Measurements from ENCODE around the gene SLC37A4.
"Not testable (repeated sequence)": the region's sequence is repeated elsewhere in the genome, so short reads cannot be mapped to it uniquely, and the experiment has no call there.

SLC37A4 gene

DNA sequence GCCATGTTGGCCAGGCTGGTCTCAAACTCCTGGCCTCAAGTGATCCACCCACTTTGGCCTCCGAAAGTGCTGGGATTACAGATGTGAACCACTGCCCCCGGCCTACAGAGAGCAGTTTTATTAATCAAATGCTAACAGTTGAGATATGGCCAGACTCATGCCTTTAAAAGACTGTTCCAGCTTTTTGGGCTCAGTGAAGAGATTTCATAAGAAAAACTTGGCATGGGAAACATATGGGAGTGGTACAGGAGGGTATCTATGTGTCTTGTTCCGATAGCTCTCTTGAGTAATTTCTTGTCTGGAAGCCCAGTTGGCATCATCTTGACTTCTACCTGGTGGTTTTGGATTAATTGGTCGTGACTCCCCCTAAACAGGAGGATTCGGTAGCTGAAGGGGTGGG, 8.2 kb upstream of the SLC37A4 start:
- Histone ChIP-seq H3K27me3 (ENCODE audit: control insufficient read depth, insufficient read depth, low read length) (no peaks in the 10 kb centered on the region), H3K4me1 (ENCODE audit: control insufficient read depth, insufficient read depth, low read length) (peaks cover 2% of the 10 kb centered on the region), H3K9me3 (ENCODE audit: control insufficient read depth, insufficient read depth, low read length) (no peaks in the 10 kb centered on the region), H3K4me3 (ENCODE audit: low read depth, low read length) (no peak overlapping the region), H3K36me3 (ENCODE audit: control insufficient read depth, insufficient read depth, low read length) (no peaks in the 10 kb centered on the region), H3K9ac (ENCODE audit: low read depth, low read length) (no peak overlapping the region)

DNA sequence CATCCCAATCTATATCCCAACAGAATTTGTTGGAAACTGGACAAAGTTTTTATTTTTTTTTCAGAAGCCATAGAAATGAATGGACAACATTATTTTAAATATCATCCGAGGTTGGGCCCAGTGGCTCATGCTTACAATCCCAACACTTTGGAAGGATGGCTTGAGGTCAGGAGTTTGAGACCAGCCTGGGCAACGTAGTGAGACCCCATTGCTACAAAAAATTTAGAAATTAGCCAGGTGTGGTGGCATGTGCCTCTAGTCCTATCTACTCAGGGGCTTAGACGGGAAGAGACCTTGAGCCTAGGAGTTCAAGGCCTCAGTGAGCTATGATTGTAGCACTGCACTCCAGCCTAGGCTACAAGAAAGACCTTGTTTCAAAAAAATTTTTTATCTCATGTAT, 4.1 kb upstream of the SLC37A4 start:
- Histone ChIP-seq H3K27me3 (ENCODE audit: control insufficient read depth, insufficient read depth, low read length) (no peaks in the 10 kb centered on the region), H3K4me1 (ENCODE audit: control insufficient read depth, insufficient read depth, low read length) (peaks cover 2% of the 10 kb centered on the region), H3K36me3 (ENCODE audit: control insufficient read depth, insufficient read depth, low read length) (no peaks in the 10 kb centered on the region), H3K9me3 (ENCODE audit: control insufficient read depth, insufficient read depth, low read length) (no peaks in the 10 kb centered on the region), H3K4me3 (ENCODE audit: low read depth, low read length) (no peak overlapping the region), H3K9ac (ENCODE audit: low read depth, low read length) (no peak overlapping the region)

DNA sequence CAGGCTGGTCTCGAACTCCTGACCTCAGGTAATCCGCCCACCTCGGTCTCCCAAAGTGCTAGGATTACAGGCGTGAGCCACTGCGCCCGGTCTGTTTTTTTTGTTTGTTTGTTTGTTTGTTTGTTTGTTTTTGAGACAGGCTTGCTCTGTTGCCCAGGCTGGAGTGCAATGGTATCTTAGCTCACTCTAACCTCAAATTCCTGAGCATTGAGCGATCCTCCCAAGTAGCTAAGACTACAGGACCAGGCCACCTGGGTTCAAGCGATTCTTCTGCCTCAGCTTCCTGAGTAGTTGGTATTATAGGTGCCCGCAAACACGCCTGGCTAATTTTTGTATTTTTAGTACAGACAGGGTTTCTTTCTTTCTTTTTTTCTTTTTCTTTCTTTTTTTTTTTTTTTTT, 2.7 kb upstream of the SLC37A4 start:
- peaks cover 12% of the 10 kb centered on the region for H3K4me1 ChIP-seq (ENCODE audit: control insufficient read depth, insufficient read depth, low read length)
- H3K4me3 ChIP-seq (ENCODE audit: low read depth, low read length); H3K9me3 ChIP-seq (ENCODE audit: control insufficient read depth, insufficient read depth, low read length); H3K27me3 ChIP-seq (ENCODE audit: control insufficient read depth, insufficient read depth, low read length); H3K36me3 ChIP-seq (ENCODE audit: control insufficient read depth, insufficient read depth, low read length); H3K9ac ChIP-seq (ENCODE audit: low read depth, low read length): not testable (repeated sequence)

DNA sequence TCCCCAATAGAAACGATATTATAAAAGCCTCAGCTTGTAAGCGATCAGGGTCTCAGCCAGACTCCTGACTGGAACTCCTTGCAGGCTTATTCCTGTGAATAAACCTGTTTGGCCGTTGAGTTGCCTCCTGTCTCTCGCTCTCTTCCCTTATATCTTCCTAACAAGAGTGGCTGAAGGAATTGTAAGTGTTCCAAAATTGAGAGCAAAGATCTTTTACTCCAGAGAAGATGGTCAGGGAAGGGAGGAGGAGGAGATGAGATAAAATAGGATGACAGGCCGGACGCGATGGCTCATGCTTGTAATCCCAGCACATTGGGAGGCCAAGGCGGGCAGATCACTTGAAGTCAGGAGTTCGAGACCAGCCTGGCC, 1.2 kb upstream of the SLC37A4 start:
- H3K4me3 ChIP-seq (ENCODE audit: low read depth, low read length), result no peak overlapping the region
- no peaks in the 10 kb centered on the region for H3K27me3 ChIP-seq (ENCODE audit: control insufficient read depth, insufficient read depth, low read length)
- peaks cover 12% of the 10 kb centered on the region for H3K4me1 ChIP-seq (ENCODE audit: control insufficient read depth, insufficient read depth, low read length)
- H3K9me3 ChIP-seq (ENCODE audit: control insufficient read depth, insufficient read depth, low read length), result no peaks in the 10 kb centered on the region
- no peak overlapping the region for H3K9ac ChIP-seq (ENCODE audit: low read depth, low read length)
- peaks cover 19% of the 10 kb centered on the region for H3K36me3 ChIP-seq (ENCODE audit: control insufficient read depth, insufficient read depth, low read length)

DNA sequence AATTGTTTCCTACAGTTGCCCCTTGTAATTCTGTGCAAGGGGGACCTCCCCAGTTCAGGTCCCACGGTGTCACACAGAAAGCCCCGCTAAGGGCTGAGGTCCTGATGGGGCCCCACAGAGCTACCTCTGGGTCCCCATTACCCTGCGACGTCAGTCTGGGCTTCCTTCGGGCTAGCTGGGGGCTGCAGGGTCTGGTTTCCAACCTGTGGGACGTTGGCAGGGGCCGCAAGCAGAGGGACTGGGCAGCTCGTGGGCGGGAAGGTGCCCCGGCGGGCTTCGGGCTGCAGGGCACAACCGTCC, 698 bp downstream of the SLC37A4 start:
- Histone ChIP-seq H3K9ac (ENCODE audit: low read depth, low read length) (peak overlapping the region; percentile 84), H3K4me1 (ENCODE audit: control insufficient read depth, insufficient read depth, low read length) (peaks cover 12% of the 10 kb centered on the region), H3K4me3 (ENCODE audit: low read depth, low read length) (peak overlapping the region; percentile 94), H3K27me3 (ENCODE audit: control insufficient read depth, insufficient read depth, low read length) (no peaks in the 10 kb centered on the region), H3K36me3 (ENCODE audit: control insufficient read depth, insufficient read depth, low read length) (peaks cover 32% of the 10 kb centered on the region), H3K9me3 (ENCODE audit: control insufficient read depth, insufficient read depth, low read length) (no peaks in the 10 kb centered on the region)

- H3K9ac ChIP-seq (ENCODE audit: low read depth, low read length), result peak overlapping the region; percentile 84
- H3K36me3 ChIP-seq (ENCODE audit: control insufficient read depth, insufficient read depth, low read length), result peaks cover 37% of the 10 kb centered on the region
- no peaks in the 10 kb centered on the region for H3K27me3 ChIP-seq (ENCODE audit: control insufficient read depth, insufficient read depth, low read length)
- peak overlapping the region; percentile 94 for H3K4me3 ChIP-seq (ENCODE audit: low read depth, low read length)
- no peaks in the 10 kb centered on the region for H3K9me3 ChIP-seq (ENCODE audit: control insufficient read depth, insufficient read depth, low read length)
- H3K4me1 ChIP-seq (ENCODE audit: control insufficient read depth, insufficient read depth, low read length), result peaks cover 12% of the 10 kb centered on the region
Observed at GRCh38 chr11:119029340-119030028, 1.2 kb downstream of the SLC37A4 start.

GRCh38 chr11:119029069-119029339, 1.7 kb downstream of the SLC37A4 start:
- Histone ChIP-seq H3K27me3 (ENCODE audit: control insufficient read depth, insufficient read depth, low read length) (no peaks in the 10 kb centered on the region), H3K4me3 (ENCODE audit: low read depth, low read length) (peak overlapping the region; percentile 94), H3K4me1 (ENCODE audit: control insufficient read depth, insufficient read depth, low read length) (peaks cover 12% of the 10 kb centered on the region), H3K9ac (ENCODE audit: low read depth, low read length) (peak overlapping the region; percentile 84), H3K36me3 (ENCODE audit: control insufficient read depth, insufficient read depth, low read length) (peaks cover 39% of the 10 kb centered on the region), H3K9me3 (ENCODE audit: control insufficient read depth, insufficient read depth, low read length) (no peaks in the 10 kb centered on the region)

- no peaks in the 10 kb centered on the region for H3K27me3 ChIP-seq (ENCODE audit: control insufficient read depth, insufficient read depth, low read length)
- peak overlapping the region; percentile 84 for H3K9ac ChIP-seq (ENCODE audit: low read depth, low read length)
- no peaks in the 10 kb centered on the region for H3K9me3 ChIP-seq (ENCODE audit: control insufficient read depth, insufficient read depth, low read length)
- H3K36me3 ChIP-seq (ENCODE audit: control insufficient read depth, insufficient read depth, low read length), result peaks cover 41% of the 10 kb centered on the region
- peaks cover 12% of the 10 kb centered on the region for H3K4me1 ChIP-seq (ENCODE audit: control insufficient read depth, insufficient read depth, low read length)
- H3K4me3 ChIP-seq (ENCODE audit: low read depth, low read length), result peak overlapping the region; percentile 94
Observed at GRCh38 chr11:119028346-119029068, 2.2 kb downstream of the SLC37A4 start.

GRCh38 chr11:119027561-119028345, 2.9 kb downstream of the SLC37A4 start:
- Histone ChIP-seq H3K4me3 (ENCODE audit: low read depth, low read length) (no peak overlapping the region), H3K36me3 (ENCODE audit: control insufficient read depth, insufficient read depth, low read length) (peaks cover 48% of the 10 kb centered on the region), H3K9ac (ENCODE audit: low read depth, low read length) (no peak overlapping the region), H3K4me1 (ENCODE audit: control insufficient read depth, insufficient read depth, low read length) (peaks cover 12% of the 10 kb centered on the region), H3K9me3 (ENCODE audit: control insufficient read depth, insufficient read depth, low read length) (no peaks in the 10 kb centered on the region), H3K27me3 (ENCODE audit: control insufficient read depth, insufficient read depth, low read length) (no peaks in the 10 kb centered on the region)

DNA sequence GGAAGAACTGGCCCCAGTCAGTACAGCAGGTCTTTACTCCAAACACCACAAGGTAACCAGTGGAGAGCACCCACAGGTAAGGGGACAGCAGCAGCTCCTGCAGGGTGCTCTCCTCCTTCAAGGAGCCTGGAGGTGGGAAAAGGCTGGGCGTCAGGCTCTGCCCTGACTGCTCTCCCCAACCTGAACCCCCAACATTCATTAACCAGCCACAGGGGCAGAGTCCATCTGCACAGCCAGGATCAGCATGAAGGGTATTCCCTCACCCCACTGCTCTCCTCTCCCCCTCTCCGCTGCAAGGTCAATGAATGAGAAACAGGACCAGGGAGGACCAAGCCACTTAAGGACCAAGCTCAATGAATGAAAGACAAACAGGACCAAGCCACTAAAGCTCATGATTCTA, 3.7 kb downstream of the SLC37A4 start:
- no peak overlapping the region for H3K4me3 ChIP-seq (ENCODE audit: low read depth, low read length)
- no peak overlapping the region for H3K9ac ChIP-seq (ENCODE audit: low read depth, low read length)
- H3K4me1 ChIP-seq (ENCODE audit: control insufficient read depth, insufficient read depth, low read length), result peaks cover 12% of the 10 kb centered on the region
- no peaks in the 10 kb centered on the region for H3K9me3 ChIP-seq (ENCODE audit: control insufficient read depth, insufficient read depth, low read length)
- peaks cover 48% of the 10 kb centered on the region for H3K36me3 ChIP-seq (ENCODE audit: control insufficient read depth, insufficient read depth, low read length)
- no peaks in the 10 kb centered on the region for H3K27me3 ChIP-seq (ENCODE audit: control insufficient read depth, insufficient read depth, low read length)

DNA sequence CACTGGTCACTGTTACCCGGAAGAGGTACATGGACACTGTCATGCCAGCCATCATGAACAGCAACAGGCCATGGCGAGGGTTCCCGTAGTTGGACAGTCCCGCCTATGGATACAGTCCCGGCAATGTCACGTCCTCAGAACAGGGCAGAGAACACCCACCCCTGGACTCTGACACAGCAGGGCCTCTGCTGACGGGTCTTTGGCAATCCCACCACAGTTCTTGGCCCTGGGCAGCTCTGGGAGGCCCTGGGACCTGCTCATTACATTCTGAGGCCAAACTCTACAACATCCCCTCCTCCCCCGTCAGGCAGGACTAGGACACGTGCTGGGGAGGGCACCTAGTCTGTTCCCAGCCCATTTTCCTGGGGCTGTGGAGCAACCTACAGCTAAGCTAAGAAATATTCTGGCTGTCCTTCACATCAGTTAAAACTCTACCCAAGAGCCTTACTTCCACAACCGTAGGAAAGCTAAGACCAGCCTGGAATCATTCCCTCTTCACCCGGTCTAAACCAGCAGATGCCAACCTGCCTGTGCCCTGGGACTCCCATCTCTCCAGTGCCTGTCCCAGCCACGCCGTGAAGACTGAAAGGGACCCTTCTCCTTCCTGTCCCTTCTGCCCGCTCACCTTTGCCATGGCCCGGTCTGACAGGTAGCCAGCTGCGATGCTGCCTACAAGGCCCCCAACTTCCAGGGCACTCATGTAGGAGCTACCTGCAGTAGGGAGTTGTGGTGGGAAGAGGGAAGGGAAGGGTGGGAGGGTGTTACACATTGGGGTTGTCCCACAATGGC, 4.5 kb downstream of the SLC37A4 start:
- Histone ChIP-seq H3K4me3 (ENCODE audit: low read depth, low read length) (no peak overlapping the region), H3K4me1 (ENCODE audit: control insufficient read depth, insufficient read depth, low read length) (peaks cover 12% of the 10 kb centered on the region), H3K9me3 (ENCODE audit: control insufficient read depth, insufficient read depth, low read length) (no peaks in the 10 kb centered on the region), H3K27me3 (ENCODE audit: control insufficient read depth, insufficient read depth, low read length) (no peaks in the 10 kb centered on the region), H3K9ac (ENCODE audit: low read depth, low read length) (no peak overlapping the region), H3K36me3 (ENCODE audit: control insufficient read depth, insufficient read depth, low read length) (peaks cover 48% of the 10 kb centered on the region)
